Measurements from ENCODE around the gene CYSLTR2.

DNA sequence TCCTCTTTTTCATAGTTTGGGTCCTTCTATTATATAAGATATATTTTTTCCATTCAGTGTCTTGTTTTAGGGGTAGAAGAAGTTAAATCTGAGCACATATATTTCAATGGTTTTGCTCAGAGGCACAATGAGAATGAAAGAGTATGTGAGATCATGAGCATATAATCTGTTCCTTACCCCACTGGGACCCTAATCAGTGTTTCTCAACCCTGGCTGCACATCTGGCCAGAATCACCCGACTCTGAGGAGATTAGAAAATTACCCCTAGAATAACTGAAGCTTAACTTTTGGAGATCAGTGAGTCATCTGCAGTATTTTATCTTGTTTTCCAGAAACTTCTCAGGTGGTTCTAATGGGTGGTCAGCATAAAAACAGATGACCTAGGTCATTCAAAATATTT, 782 bp downstream of the CYSLTR2 start:
- no peak for TF ChIP-seq ESRRB (CRISPR knock-in tag; IDR thresholded peaks at IDR 0.05; ENCODE audit: borderline replicate concordance)
- no peak for TF ChIP-seq GABPB2 (CRISPR knock-in tag; conservative IDR thresholded peaks at IDR 0.05)
- TF ChIP-seq RAD21 (CRISPR knock-in tag; conservative IDR thresholded peaks at IDR 0.05 in 1 of 2, IDR thresholded peaks at IDR 0.05 in 1 of 2): no peak
- TF ChIP-seq PRMT5 (CRISPR knock-in tag; IDR thresholded peaks at IDR 0.05): no peak
- no peak for TF ChIP-seq MYNN (IDR thresholded peaks at IDR 0.05)
- TF ChIP-seq MYNN (CRISPR knock-in tag; IDR thresholded peaks at IDR 0.05): no peak
- TF ChIP-seq MAZ (CRISPR knock-in tag; conservative IDR thresholded peaks at IDR 0.05 in 1 of 2, IDR thresholded peaks at IDR 0.05 in 1 of 2): no peak
- TF ChIP-seq POLR2A (conservative IDR thresholded peaks at IDR 0.05): no peak
- no peak for TF ChIP-seq CREB1 (IDR thresholded peaks at IDR 0.05)
- no peak for TF ChIP-seq CREB1 (CRISPR knock-in tag; IDR thresholded peaks at IDR 0.05)
- no peak for TF ChIP-seq ZBED1 (IDR thresholded peaks at IDR 0.05)
- TF ChIP-seq, protein P1, sequence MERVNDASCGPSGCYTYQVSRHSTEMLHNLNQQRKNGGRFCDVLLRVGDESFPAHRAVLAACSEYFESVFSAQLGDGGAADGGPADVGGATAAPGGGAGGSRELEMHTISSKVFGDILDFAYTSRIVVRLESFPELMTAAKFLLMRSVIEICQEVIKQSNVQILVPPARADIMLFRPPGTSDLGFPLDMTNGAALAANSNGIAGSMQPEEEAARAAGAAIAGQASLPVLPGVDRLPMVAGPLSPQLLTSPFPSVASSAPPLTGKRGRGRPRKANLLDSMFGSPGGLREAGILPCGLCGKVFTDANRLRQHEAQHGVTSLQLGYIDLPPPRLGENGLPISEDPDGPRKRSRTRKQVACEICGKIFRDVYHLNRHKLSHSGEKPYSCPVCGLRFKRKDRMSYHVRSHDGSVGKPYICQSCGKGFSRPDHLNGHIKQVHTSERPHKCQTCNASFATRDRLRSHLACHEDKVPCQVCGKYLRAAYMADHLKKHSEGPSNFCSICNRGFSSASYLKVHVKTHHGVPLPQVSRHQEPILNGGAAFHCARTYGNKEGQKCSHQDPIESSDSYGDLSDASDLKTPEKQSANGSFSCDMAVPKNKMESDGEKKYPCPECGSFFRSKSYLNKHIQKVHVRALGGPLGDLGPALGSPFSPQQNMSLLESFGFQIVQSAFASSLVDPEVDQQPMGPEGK (CRISPR knock-in tag; IDR thresholded peaks at IDR 0.05; ENCODE audit: borderline replicate concordance): no peak

All from K562 (cell line).